Measurements from ENCODE around the gene KRT74.
A peak's percentile ranks its signal among the peaks of the same experiment; 100 is the strongest.

Gene KRT74

DNA sequence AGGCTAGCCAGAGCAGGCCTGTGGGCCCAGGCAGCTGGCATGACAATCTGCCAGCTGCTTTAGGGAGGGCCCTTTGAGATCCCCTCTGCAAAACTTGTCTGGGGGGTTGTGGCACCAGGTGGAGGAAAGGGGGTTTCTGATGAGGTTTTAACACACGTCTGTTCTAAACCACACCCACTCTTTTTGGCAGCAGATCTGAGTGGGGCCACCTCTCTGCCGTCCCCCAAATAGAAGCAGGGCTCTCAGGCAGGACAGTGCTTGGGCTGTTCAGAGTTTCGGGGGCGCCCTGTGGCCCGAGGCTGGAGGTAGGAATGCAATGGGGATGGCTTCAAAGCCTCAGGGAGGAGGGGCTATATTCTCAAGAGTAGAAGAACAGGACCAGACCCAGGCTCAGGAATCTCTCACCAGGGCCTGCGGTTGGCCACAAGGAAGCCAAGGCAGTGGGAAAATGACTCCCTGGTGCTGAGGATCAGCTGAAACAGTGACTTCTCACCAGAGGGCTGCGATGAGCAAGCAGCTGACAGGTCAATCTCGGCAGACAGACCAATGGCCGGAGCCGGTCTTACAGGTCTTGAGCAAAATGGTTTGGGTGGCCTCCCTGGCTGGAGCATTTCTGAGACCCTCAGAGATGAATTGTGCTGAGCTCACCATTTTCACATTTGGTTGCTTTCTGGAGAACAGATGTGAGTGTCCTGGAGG is 51.9 kb downstream of the KRT74 start:
- DNase-seq (ENCODE audit: low read depth in 2 of 2), result peak; percentile 11 to 20

- no peak for DNase-seq (ENCODE audit: low read depth in 2 of 2)
Measured at GRCh38 chr12:52521175-52521567, 52.5 kb downstream of the KRT74 start.

GRCh38 chr12:52519826-52520662 is 53.6 kb downstream of the KRT74 start, which contains the start of gene KRT5:
TSS of gene KRT5 (minus strand) at chr12:52520394. CDS start at chr12:52520296, 98 bp downstream.
- no peak for DNase-seq (ENCODE audit: low read depth in 2 of 2)

GRCh38 chr12:52519387-52519703 is 54.3 kb downstream of the KRT74 start:
- no peak for DNase-seq (ENCODE audit: low read depth in 2 of 2)

DNA sequence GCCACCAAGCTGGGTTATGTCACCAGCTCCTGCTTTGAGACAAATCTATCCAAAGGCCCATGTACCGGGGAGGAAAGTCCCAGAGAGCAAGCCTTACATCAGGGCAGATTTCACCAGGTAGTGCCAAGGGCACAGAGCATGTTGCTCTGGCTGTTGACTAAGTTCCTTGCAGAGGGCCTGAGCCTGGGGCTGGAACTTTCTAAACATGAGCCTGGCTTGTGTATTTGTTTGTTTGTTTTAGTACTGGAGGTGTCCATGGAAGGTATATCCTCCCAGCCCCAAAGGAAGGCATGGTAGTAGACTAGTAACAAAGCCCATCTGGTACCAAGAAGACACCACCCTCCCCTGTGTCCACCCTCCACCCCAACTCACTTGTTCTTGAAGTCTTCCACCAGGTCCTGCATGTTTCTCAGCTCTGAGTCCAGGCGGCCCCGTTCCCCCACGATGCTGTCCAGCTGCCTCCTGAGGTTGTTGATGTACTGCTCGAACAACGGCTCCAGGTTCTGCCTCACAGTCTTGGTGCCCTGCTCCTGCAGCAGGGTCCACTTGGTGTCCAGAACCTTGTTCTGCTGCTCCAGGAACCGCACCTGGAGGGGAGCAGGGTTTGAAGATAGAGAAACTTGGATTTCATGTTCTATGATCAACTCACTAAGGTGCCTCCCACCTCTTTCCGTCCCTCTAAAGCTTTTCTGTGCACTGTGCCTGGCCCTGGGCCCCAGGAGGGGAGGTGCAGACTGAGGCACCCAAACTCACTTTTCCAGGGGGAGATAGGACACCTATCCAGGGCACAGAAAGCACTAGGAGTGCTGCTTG is 54.9 kb downstream of the KRT74 start:
- DNase-seq (ENCODE audit: low read depth in 2 of 2), result no peak

GRCh38 chr12:52517888-52518287 is 55.8 kb downstream of the KRT74 start:
- no peak for DNase-seq (ENCODE audit: low read depth in 2 of 2)

DNA sequence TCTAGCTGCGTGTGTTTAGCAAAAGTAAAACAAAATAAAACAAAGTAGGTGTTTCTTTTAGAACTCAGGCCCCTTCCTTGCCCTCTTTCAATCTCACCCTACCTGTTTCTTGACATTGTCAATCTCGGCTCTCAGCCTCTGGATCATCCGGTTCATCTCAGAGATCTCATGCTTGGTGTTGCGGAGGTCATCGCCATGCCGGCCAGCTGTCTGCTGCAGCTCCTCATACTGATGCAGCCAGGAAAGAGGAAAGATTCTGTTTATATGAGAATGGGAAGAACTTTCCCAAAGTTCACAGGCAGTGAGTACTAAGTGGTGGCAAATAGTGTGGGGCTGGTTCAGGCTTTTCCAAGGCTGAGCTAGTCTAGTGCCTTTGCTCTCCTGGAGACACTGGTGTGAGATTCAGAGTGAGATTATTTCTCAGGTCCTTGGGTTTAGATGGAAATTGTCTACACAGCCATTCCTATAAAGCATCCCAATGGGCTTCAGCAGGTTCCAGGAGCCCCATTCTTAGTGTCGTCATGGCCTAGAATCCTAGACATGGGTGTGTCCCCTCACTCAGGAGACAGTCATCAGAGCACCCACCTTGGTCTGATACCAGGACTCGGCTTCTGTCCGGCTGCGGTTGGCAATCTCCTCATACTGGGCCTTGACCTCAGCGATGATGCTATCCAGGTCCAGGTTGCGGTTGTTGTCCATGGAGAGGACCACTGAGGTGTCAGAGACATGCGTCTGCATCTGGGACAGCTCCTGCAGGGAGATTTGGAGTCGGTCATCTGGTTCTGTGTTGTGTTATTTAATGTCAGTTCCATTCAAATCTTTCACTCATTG is 56.4 kb downstream of the KRT74 start:
- DNase-seq (ENCODE audit: low read depth in 2 of 2), result no peak

DNA sequence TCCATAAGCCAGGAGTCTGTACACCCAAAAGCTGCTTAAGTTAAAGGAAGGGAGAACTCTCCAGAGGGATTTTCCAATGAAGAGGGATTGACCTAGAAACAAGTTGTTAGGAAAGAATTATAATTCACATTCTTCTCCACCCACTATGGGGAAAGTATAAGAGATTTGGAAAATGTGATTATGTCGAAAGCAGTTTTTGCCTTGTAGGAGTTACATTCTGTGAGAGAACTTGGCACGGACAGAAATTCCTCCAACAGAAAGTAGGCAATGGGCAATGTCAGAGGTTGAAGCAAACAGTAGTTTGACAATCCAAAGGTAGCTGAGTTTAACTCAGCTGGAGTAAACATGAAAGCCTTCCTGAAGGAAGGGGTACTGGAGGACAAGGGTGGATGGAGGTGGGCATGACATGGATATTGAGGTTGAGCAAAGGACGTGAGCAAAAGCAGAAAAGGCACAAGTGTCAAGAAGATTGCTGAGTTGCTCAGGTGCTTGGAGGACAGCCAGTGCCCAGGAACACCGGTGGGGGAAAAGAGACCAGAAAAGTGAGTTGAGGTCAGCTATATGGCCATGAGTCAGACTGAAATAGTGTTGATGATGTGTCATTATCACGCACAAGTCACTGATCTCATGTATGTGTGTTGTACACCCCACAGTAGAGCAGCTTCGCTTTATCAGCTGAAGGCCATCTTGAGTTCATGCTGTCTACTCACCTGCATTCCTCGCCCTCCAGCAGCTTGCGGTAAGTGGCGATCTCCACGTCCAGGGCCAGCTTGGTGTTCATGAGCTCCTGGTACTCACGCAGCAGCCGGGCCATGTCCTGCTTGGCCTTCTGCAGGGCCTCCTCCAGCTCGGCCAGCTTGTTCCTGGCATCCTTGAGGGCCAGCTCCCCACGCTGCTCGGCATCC is 57.5 kb downstream of the KRT74 start:
- no peak for DNase-seq (ENCODE audit: low read depth in 2 of 2)
